Esophagus mucosa (tissue), 1 donor: ENCODE results near the gene CCDC74A. TPM values are rescaled to one million over a fixed set of nuclear protein-coding genes. Genes with fewer than 3 reads are reported as not detected.
"Not testable (repeated sequence)": the region's sequence is repeated elsewhere in the genome, so short reads cannot be mapped to it uniquely, and the experiment has no call there.

Experiments
- ATAC-seq: fragments of 200-7000 bp; cut with Tn5 transposase; one replicate; pipeline ENCODE4 v1.9.1; 2020
- total RNA-seq: library from RNA; stranded (reverse); gene quantifications from one replicate; pipeline ENCODE4 v1.2.4, GENCODE V29; 2023
- donor health status: DM: yes; HTN: yes; CAD: no.

The CCDC74A gene
- total RNA-seq, 1 donor from 2014 or later = 1.4 TPM

GRCh38 chr2:131503587-131503986, 24.1 kb upstream of the CCDC74A start:
- ATAC-seq = not testable (repeated sequence)

GRCh38 chr2:131504082-131504750, 23.5 kb upstream of the CCDC74A start:
- peak; percentile 48 for ATAC-seq

- ATAC-seq = no peak
These were observed 18.1 kb upstream of the CCDC74A start for GRCh38 chr2:131509615-131510014.

- ATAC-seq = peak; percentile 57
These were observed 16.3 kb upstream of the CCDC74A start for GRCh38 chr2:131511291-131511968.

- not testable (repeated sequence) for ATAC-seq
These were observed 15.5 kb upstream of the CCDC74A start for GRCh38 chr2:131511969-131512870.

- ATAC-seq = not testable (repeated sequence)
These were observed 13.1 kb upstream of the CCDC74A start for GRCh38 chr2:131514408-131515166.

- ATAC-seq = not testable (repeated sequence)
These were observed 12.5 kb upstream of the CCDC74A start for GRCh38 chr2:131515235-131515634.

- ATAC-seq = no peak
These were observed 11.7 kb upstream of the CCDC74A start for GRCh38 chr2:131516011-131516410.

GRCh38 chr2:131516621-131517020, 11.1 kb upstream of the CCDC74A start:
- peak; percentile 14 for ATAC-seq

- no peak for ATAC-seq
These were observed 10.4 kb upstream of the CCDC74A start for GRCh38 chr2:131517106-131517831.

GRCh38 chr2:131517856-131518255, 9.8 kb upstream of the CCDC74A start:
- ATAC-seq = not testable (repeated sequence)

- not testable (repeated sequence) for ATAC-seq
These were observed 9.2 kb upstream of the CCDC74A start for GRCh38 chr2:131518531-131518930.

GRCh38 chr2:131519466-131519865, 8.2 kb upstream of the CCDC74A start:
- ATAC-seq = no peak

- not testable (repeated sequence) for ATAC-seq
These were observed 7.7 kb upstream of the CCDC74A start for GRCh38 chr2:131519871-131520470.

GRCh38 chr2:131520526-131520925, 7.2 kb upstream of the CCDC74A start:
- ATAC-seq = no peak

GRCh38 chr2:131521524-131521923, 6.2 kb upstream of the CCDC74A start:
- not testable (repeated sequence) for ATAC-seq

- no peak for ATAC-seq
These were observed 5.5 kb upstream of the CCDC74A start for GRCh38 chr2:131521961-131522781.

- not testable (repeated sequence) for ATAC-seq
These were observed 2.4 kb upstream of the CCDC74A start for GRCh38 chr2:131525256-131525655.

- ATAC-seq = not testable (repeated sequence)
These were observed 1.5 kb downstream of the CCDC74A start for GRCh38 chr2:131528981-131529863.
